ENCODE data around the gene ZNF341.

DNA sequence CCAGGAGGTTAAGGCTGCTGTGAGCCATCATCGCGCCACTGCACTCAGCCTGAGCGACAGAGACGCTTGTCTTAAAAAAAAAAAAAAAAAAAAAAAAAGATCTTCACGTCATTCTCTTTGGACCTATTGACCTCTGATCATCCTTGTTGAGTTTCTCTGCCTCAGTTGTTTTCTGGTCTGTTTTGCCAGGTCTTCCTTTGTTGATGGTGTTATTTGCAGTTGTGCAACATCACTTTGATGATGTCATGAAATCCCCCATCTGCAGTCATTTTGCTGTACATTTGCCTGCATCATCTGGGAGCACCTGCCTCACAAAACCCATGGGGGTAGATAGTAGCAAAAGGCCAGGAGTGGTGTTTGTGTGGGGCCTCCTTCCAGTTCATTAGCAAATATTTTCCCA lies 40.1 kb downstream of the ZNF341 start:
- no peak for TF ChIP-seq EZH2phosphoT487 (IDR thresholded peaks at IDR 0.05; ENCODE audit: insufficient read depth, low read depth)
- TF ChIP-seq EZH2 (IDR thresholded peaks at IDR 0.05; ENCODE audit: insufficient read depth, poor library complexity, severe bottlenecking): no peak
